Activated gamma-delta T cell treated with anti-CD3 and anti-CD28 coated beads, Interleukin-2, amount 50 U/mL, for 16 hours (primary cell): ENCODE results near the gene ELK4.

Source experiments
- DNase-seq: peaks from one replicate; pipeline ENCODE4 v3.0.0-alpha.2; 2020; ENCODE audit warnings: low read depth

The ELK4 gene

GRCh38 chr1:205580923-205581180 is 51.0 kb downstream of the ELK4 start:
- no peak for DNase-seq

GRCh38 chr1:205580140-205580922 is 51.5 kb downstream of the ELK4 start:
- no peak for DNase-seq

- no peak for DNase-seq
These were observed 52.1 kb downstream of the ELK4 start for GRCh38 chr1:205579711-205580110.

- no peak for DNase-seq
These were observed 52.8 kb downstream of the ELK4 start for GRCh38 chr1:205578780-205579571.

GRCh38 chr1:205577874-205578658 is 53.7 kb downstream of the ELK4 start:
- DNase-seq = no peak

- no peak for DNase-seq
These were observed 54.7 kb downstream of the ELK4 start for GRCh38 chr1:205576805-205577761.

GRCh38 chr1:205576011-205576410 is 55.8 kb downstream of the ELK4 start:
- no peak for DNase-seq

GRCh38 chr1:205575294-205575885 is 56.4 kb downstream of the ELK4 start:
- no peak for DNase-seq

- DNase-seq = no peak
These were observed 59.4 kb downstream of the ELK4 start for GRCh38 chr1:205572421-205572820.

- no peak for DNase-seq
These were observed 60.1 kb downstream of the ELK4 start for GRCh38 chr1:205571747-205572146.

- DNase-seq = no peak
These were observed 60.8 kb downstream of the ELK4 start for GRCh38 chr1:205570796-205571537.

- DNase-seq = no peak
These were observed 61.7 kb downstream of the ELK4 start for GRCh38 chr1:205570173-205570501.

GRCh38 chr1:205569411-205570172 is 62.2 kb downstream of the ELK4 start:
- no peak for DNase-seq

- no peak for DNase-seq
These were observed 63.1 kb downstream of the ELK4 start for GRCh38 chr1:205568469-205569361.

- DNase-seq = no peak
These were observed 63.7 kb downstream of the ELK4 start for GRCh38 chr1:205568135-205568468.

GRCh38 chr1:205567716-205568115 is 64.1 kb downstream of the ELK4 start:
- DNase-seq = no peak

- no peak for DNase-seq
These were observed 66.0 kb downstream of the ELK4 start for GRCh38 chr1:205565799-205566198.

- DNase-seq = no peak
These were observed 67.8 kb downstream of the ELK4 start for GRCh38 chr1:205563927-205564441.
